Renal cortical epithelial cell (primary cell): ENCODE measurements around the gene GRB10. TPM values are rescaled to one million over a fixed set of nuclear protein-coding genes. Genes with fewer than 3 reads are reported as not detected.
"Not testable (repeated sequence)": the region's sequence is repeated elsewhere in the genome, so short reads cannot be mapped to it uniquely, and the experiment has no call there.

Experiments
- DNase-seq: peaks from one replicate; pipeline ENCODE4 v3.0.0-alpha.2; 2011; ENCODE audit warnings: low read depth
- total RNA-seq: library from RNA; depleted of rRNA; stranded (reverse); fragments of >200 nt; gene quantifications from 2 replicates; pipeline ENCODE4 v1.2.3, GENCODE V29; 2014

The GRB10 gene
- total RNA-seq, 1 donor from 2014 or later = 73.8 TPM

GRCh38 chr7:50779427-50779826 lies 3.3 kb downstream of the GRB10 start:
- no peak for DNase-seq

GRCh38 chr7:50778189-50778588 lies 4.5 kb downstream of the GRB10 start:
- no peak for DNase-seq

- no peak for DNase-seq
Measured at GRCh38 chr7:50775836-50776235, 6.9 kb downstream of the GRB10 start.

GRCh38 chr7:50775231-50775630 lies 7.5 kb downstream of the GRB10 start:
- no peak for DNase-seq

GRCh38 chr7:50774319-50774718 lies 8.4 kb downstream of the GRB10 start:
- DNase-seq = no peak

GRCh38 chr7:50773071-50773470 lies 9.6 kb downstream of the GRB10 start:
- not testable (repeated sequence) for DNase-seq

- DNase-seq = no peak
Measured at GRCh38 chr7:50771120-50772002, 11.3 kb downstream of the GRB10 start.

GRCh38 chr7:50768485-50769474 lies 13.9 kb downstream of the GRB10 start:
- no peak for DNase-seq

- DNase-seq = no peak
Measured at GRCh38 chr7:50766849-50767207, 15.9 kb downstream of the GRB10 start.

GRCh38 chr7:50766106-50766848 lies 16.4 kb downstream of the GRB10 start:
- no peak for DNase-seq

GRCh38 chr7:50762337-50762736 lies 20.4 kb downstream of the GRB10 start:
- no peak for DNase-seq

GRCh38 chr7:50761713-50762112 lies 21.0 kb downstream of the GRB10 start:
- DNase-seq = no peak

- DNase-seq = no peak
Measured at GRCh38 chr7:50757703-50758390, 24.8 kb downstream of the GRB10 start.

GRCh38 chr7:50756180-50756579 lies 26.5 kb downstream of the GRB10 start:
- DNase-seq = no peak

GRCh38 chr7:50754684-50755083 lies 28.0 kb downstream of the GRB10 start:
- no peak for DNase-seq

GRCh38 chr7:50754241-50754640 lies 28.5 kb downstream of the GRB10 start:
- DNase-seq = no peak

- DNase-seq = no peak
Measured at GRCh38 chr7:50752422-50752821, 30.3 kb downstream of the GRB10 start.

- no peak for DNase-seq
Measured at GRCh38 chr7:50751146-50751545, 31.6 kb downstream of the GRB10 start.

GRCh38 chr7:50749896-50750295 lies 32.8 kb downstream of the GRB10 start:
- DNase-seq = no peak

GRCh38 chr7:50748472-50748871 lies 34.2 kb downstream of the GRB10 start:
- no peak for DNase-seq

GRCh38 chr7:50745835-50746234 lies 36.9 kb downstream of the GRB10 start:
- no peak for DNase-seq
